T-cell (primary cell): ENCODE measurements around the gene DCDC2. TPM values are rescaled to one million over a fixed set of nuclear protein-coding genes. Genes with fewer than 3 reads are reported as not detected.
"Not testable (repeated sequence)": the region's sequence is repeated elsewhere in the genome, so short reads cannot be mapped to it uniquely, and the experiment has no call there.

Experiments
- ATAC-seq, 4 experiments: fragments of 200-7000 bp in 3 of 4; fragments of 150-1000 bp in 1 of 4; cut with Tn5 transposase; replicated peaks in 1 of 4; 1 replicate in 3 of 4; 2 replicates in 1 of 4; pipeline ENCODE4 v1.10.0; 2021; ENCODE audit warnings: moderate library complexity in 3 of 4, mild to moderate bottlenecking in 2 of 4, moderate number of reproducible peaks in 1 of 4
- CTCF ChIA-PET, 2 donors: fragments of 300-600 bp; sonication (Branson Sonifier 250); formaldehyde crosslinking; loops; one replicate each; lab custom pipeline; 2022; ENCODE audit warnings: antibody characterized with exemption in 2 of 2; lab: Charles Lee
- POLR2A ChIA-PET, 2 donors: fragments of 300-600 bp; sonication (Branson Sonifier 250); formaldehyde crosslinking; loops; one replicate each; lab custom pipeline; 2022; ENCODE audit warnings: antibody characterized with exemption in 2 of 2; lab: Charles Lee
- DNase-seq, 35 experiments: peaks; one replicate each; pipeline versions ENCODE4 v3.0.0 to v3.0.0-alpha.2; 2013 to 2023
- H3K27ac ChIP-seq: one replicate; pipeline ENCODE4 v1.5.1; 2013; ENCODE audit warnings: low read length
- H3K27me3 ChIP-seq, 2 experiments: replicated peaks in 1 of 2; 1 replicate in 1 of 2; 2 replicates in 1 of 2; pipeline versions ENCODE4 v1.6.1 to v1.7.0; 2013; ENCODE audit warnings: low read length in 1 of 2, mixed read lengths in 1 of 2; ENCODE audit not compliant: control insufficient read depth in 2 of 2, insufficient read depth in 2 of 2; ENCODE audit errors: extremely low read depth in 1 of 2
- H3K36me3 ChIP-seq, 2 donors: 1 replicate in 1 of 2; 2 replicates in 1 of 2; pipeline versions ENCODE4 v1.6.1 to v1.7.0; 2013; ENCODE audit warnings: low read length in 1 of 2; ENCODE audit not compliant: control insufficient read depth in 2 of 2, insufficient read depth in 1 of 2; ENCODE audit errors: extremely low read depth in 1 of 2
- H3K4me1 ChIP-seq, 2 experiments: 1 replicate in 1 of 2; 2 replicates in 1 of 2; pipeline versions ENCODE4 v1.6.1 to v1.7.0; 2013; ENCODE audit warnings: low read length in 2 of 2, mixed read lengths in 1 of 2; ENCODE audit not compliant: insufficient read depth in 2 of 2, control insufficient read depth in 1 of 2; ENCODE audit errors: extremely low read depth in 1 of 2
- H3K4me3 ChIP-seq, 2 donors: 1 replicate in 1 of 2; 2 replicates in 1 of 2; pipeline versions ENCODE4 v1.5.1 to v1.7.0; 2013; ENCODE audit warnings: mild to moderate bottlenecking in 2 of 2, low read length in 1 of 2, moderate library complexity in 1 of 2; ENCODE audit not compliant: control insufficient read depth in 1 of 2; ENCODE audit errors: extremely low read depth in 1 of 2
- H3K9me3 ChIP-seq: 2 replicates; pipeline ENCODE4 v1.7.0; 2013
- H3K27ac Mint-ChIP-seq, 2 donors: one replicate each; pipeline ENCODE4 v1.8.0; 2020 to 2021; ENCODE audit warnings: mild to moderate bottlenecking in 2 of 2, mixed read lengths in 2 of 2
- H3K27me3 Mint-ChIP-seq, 2 donors: one replicate each; pipeline ENCODE4 v1.8.0; 2021 to 2022; ENCODE audit warnings: mixed read lengths in 2 of 2
- H3K36me3 Mint-ChIP-seq: one replicate; pipeline ENCODE4 v1.8.0; 2021; ENCODE audit warnings: mixed read lengths
- H3K4me1 Mint-ChIP-seq, 3 donors: one replicate each; pipeline ENCODE4 v1.8.0; 2020 to 2022; ENCODE audit warnings: mixed read lengths in 3 of 3, mild to moderate bottlenecking in 1 of 3
- H3K4me3 Mint-ChIP-seq, 3 donors: one replicate each; pipeline ENCODE4 v1.8.0; 2020 to 2022; ENCODE audit warnings: mild to moderate bottlenecking in 3 of 3, mixed read lengths in 3 of 3, moderate library complexity in 3 of 3
- H3K9me3 Mint-ChIP-seq, 3 donors: one replicate each; pipeline ENCODE4 v1.8.0; 2020 to 2022; ENCODE audit warnings: mixed read lengths in 3 of 3
- WGBS: methylation state at CpG from one replicate; pipeline ENCODE4 v1.1.5; 2013; ENCODE audit warnings: missing lambda C conversion rate; ENCODE audit not compliant: insufficient coverage; 5-methylcytosine and 5-hydroxymethylcytosine counted together
- total RNA-seq, 35 experiments: library from RNA in 6 of 35; stranded (reverse) in 6 of 35; fragments of 120-200 nt in 1 of 35; gene quantifications; one replicate each; pipeline versions ENCODE4 v1.2.1 to v1.2.4 and lab custom pipeline; 2013 to 2026

The DCDC2 gene
- total RNA-seq, 5 donors from 2014 or later (not counting 1 experiment from before 2014, with no cell fraction given) = 0.09 to 0.58 (median 0.13) TPM; not detected in 1

GRCh38 chr6:24400045-24401039 lies 42.5 kb upstream of the DCDC2 start:
- DNase-seq, H3K27ac ChIP-seq, H3K9me3 Mint-ChIP-seq, H3K27ac Mint-ChIP-seq, H3K9me3 ChIP-seq, H3K4me3 ChIP-seq, ATAC-seq, H3K4me3 Mint-ChIP-seq, POLR2A ChIA-PET, H3K36me3 ChIP-seq, CTCF ChIA-PET, H3K36me3 Mint-ChIP-seq: not testable (repeated sequence)
- Mint-ChIP-seq H3K4me1 (peaks cover 25 to 30% (median 26%) of the 10 kb centered on the region in 3 donors), H3K27me3 (peaks cover 38 to 39% of the 10 kb centered on the region in 2 donors)
- 21% methylated on average over 4 of the region's 17 CpGs for WGBS
- Histone ChIP-seq H3K4me1 (peaks cover 10 to 15% of the 10 kb centered on the region in 2 experiments), H3K27me3 (peaks cover 2 to 16% of the 10 kb centered on the region in 2 experiments)

GRCh38 chr6:24397631-24398030 lies 39.8 kb upstream of the DCDC2 start:
- Histone ChIP-seq H3K9me3 (no peaks in the 10 kb centered on the region), H3K4me3 (no peak overlapping the region), H3K27ac (no peak overlapping the region), H3K36me3 (no peaks in the 10 kb centered on the region), H3K4me1 (peaks cover 0 to 2% of the 10 kb centered on the region in 2 experiments), H3K27me3 (peaks cover 2 to 16% of the 10 kb centered on the region in 2 experiments)
- Mint-ChIP-seq H3K4me3 (no peak overlapping the region), H3K27ac (no peak overlapping the region), H3K36me3 (no peaks in the 10 kb centered on the region), H3K9me3 (peaks cover 0 to 2% (median 0%) of the 10 kb centered on the region in 3 donors), H3K27me3 (peaks cover 39 to 45% of the 10 kb centered on the region in 2 donors), H3K4me1 (peaks cover 4 to 8% (median 6%) of the 10 kb centered on the region in 3 donors)
- CTCF ChIA-PET = no interaction called here
- POLR2A ChIA-PET = interaction anchor here in 1 of 2 donors (0.6 kb wide), 1 partner anchor 280 kb away, joined by 3 read pairs; no protein-coding TSS in a partner anchor
- ATAC-seq (no peak), DNase-seq (no peak)
- no CpG with 5 or more reads among the region's 1 CpG for WGBS

GRCh38 chr6:24396824-24397223 lies 39.0 kb upstream of the DCDC2 start:
- Mint-ChIP-seq H3K36me3 (no peaks in the 10 kb centered on the region), H3K4me1 (no peaks in the 10 kb centered on the region), H3K4me3 (no peak overlapping the region), H3K27me3 (peaks cover 39 to 45% of the 10 kb centered on the region in 2 donors), H3K9me3 (peaks cover 0 to 2% (median 0%) of the 10 kb centered on the region in 3 donors), H3K27ac (no peak overlapping the region)
- ATAC-seq (no peak), DNase-seq (no peak)
- Histone ChIP-seq H3K4me3 (no peak overlapping the region), H3K9me3 (no peaks in the 10 kb centered on the region), H3K4me1 (no peaks in the 10 kb centered on the region), H3K27me3 (peaks cover 2 to 16% of the 10 kb centered on the region in 2 experiments), H3K36me3 (no peaks in the 10 kb centered on the region), H3K27ac (no peak overlapping the region)
- POLR2A ChIA-PET = no interaction called here
- no CpG with 5 or more reads among the region's 1 CpG for WGBS
- CTCF ChIA-PET = no interaction called here

- DNase-seq (no peak), ATAC-seq (no peak)
- Histone ChIP-seq H3K9me3 (no peaks in the 10 kb centered on the region), H3K27ac (no peak overlapping the region), H3K36me3 (no peaks in the 10 kb centered on the region), H3K4me3 (no peak overlapping the region), H3K4me1 (no peaks in the 10 kb centered on the region), H3K27me3 (peaks cover 2 to 15% of the 10 kb centered on the region in 2 experiments)
- ChIA-PET POLR2A (no interaction called here), CTCF (no interaction called here)
- no peak overlapping the region for H3K27ac Mint-ChIP-seq
- no peaks in the 10 kb centered on the region for H3K36me3 Mint-ChIP-seq
- peaks cover 31 to 39% of the 10 kb centered on the region in 2 donors for H3K27me3 Mint-ChIP-seq
- peaks cover 0 to 2% (median 0%) of the 10 kb centered on the region in 3 donors for H3K9me3 Mint-ChIP-seq
- H3K4me3 Mint-ChIP-seq = no peak overlapping the region
- WGBS = 78% methylated on average over 4 of the region's 4 CpGs
- no peaks in the 10 kb centered on the region for H3K4me1 Mint-ChIP-seq
Measured at GRCh38 chr6:24394780-24395437, 37.0 kb upstream of the DCDC2 start.

GRCh38 chr6:24394061-24394779 lies 36.4 kb upstream of the DCDC2 start:
- CTCF ChIA-PET = no interaction called here
- H3K36me3 Mint-ChIP-seq = no peaks in the 10 kb centered on the region
- ATAC-seq = no peak
- H3K9me3 Mint-ChIP-seq = peaks cover 0 to 2% (median 0%) of the 10 kb centered on the region in 3 donors
- Histone ChIP-seq H3K27ac (no peak overlapping the region), H3K4me1 (no peaks in the 10 kb centered on the region), H3K9me3 (no peaks in the 10 kb centered on the region), H3K36me3 (no peaks in the 10 kb centered on the region), H3K27me3 (peaks cover 0 to 12% of the 10 kb centered on the region in 2 experiments), H3K4me3 (no peak overlapping the region)
- no peak for DNase-seq
- peaks cover 24 to 32% of the 10 kb centered on the region in 2 donors for H3K27me3 Mint-ChIP-seq
- POLR2A ChIA-PET = no interaction called here
- WGBS = 100% methylated on average over 1 of the region's 2 CpGs
- no peak overlapping the region for H3K4me3 Mint-ChIP-seq
- no peak overlapping the region for H3K27ac Mint-ChIP-seq
- no peaks in the 10 kb centered on the region for H3K4me1 Mint-ChIP-seq
